ENCODE data around the gene PHACTR3. TPM values are rescaled to one million over a fixed set of nuclear protein-coding genes. Genes with fewer than 3 reads are reported as not detected.

Gene PHACTR3
- total and polyA plus RNA-seq, 2 of the 8 experiments (the other 6 are each of a cell fraction or from before 2014, with no cell fraction given): 0.05 to 0.13 TPM

DNA sequence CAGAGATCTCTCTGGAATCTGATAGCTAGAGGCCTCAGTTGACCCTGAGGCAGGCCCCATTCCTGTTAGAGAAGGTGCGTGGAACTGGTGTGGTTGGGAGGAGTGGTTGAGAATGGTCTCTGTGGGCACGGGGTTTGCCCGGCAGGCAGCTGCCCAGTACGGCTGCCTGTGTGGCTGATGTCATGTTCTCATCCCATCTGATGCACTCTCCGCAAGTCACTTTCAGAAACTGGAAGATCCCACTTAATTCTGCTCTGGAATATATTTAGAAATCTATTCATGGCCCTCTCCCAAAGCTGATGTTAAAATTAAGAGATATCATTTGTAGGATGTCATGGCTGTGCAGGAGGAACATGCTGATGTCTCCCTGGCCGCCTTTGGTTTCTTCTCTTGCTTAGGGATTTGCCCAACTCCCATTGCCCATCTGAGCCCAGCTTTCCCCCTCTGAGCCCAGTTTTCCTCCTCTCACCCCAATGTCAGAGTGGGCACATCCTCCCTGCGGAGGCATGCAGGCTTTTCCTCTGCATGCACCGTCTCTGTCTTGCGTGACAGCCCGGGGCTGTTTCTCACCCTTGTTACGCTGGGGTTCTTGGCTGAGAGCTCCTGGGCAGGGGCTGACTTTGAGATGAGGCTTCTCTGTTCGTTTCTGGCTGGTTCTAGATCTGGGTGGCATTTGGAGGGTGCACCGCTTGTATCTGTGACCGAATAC is 21.0 kb downstream of the PHACTR3 start (continued):
- TF ChIP-seq, protein P1, sequence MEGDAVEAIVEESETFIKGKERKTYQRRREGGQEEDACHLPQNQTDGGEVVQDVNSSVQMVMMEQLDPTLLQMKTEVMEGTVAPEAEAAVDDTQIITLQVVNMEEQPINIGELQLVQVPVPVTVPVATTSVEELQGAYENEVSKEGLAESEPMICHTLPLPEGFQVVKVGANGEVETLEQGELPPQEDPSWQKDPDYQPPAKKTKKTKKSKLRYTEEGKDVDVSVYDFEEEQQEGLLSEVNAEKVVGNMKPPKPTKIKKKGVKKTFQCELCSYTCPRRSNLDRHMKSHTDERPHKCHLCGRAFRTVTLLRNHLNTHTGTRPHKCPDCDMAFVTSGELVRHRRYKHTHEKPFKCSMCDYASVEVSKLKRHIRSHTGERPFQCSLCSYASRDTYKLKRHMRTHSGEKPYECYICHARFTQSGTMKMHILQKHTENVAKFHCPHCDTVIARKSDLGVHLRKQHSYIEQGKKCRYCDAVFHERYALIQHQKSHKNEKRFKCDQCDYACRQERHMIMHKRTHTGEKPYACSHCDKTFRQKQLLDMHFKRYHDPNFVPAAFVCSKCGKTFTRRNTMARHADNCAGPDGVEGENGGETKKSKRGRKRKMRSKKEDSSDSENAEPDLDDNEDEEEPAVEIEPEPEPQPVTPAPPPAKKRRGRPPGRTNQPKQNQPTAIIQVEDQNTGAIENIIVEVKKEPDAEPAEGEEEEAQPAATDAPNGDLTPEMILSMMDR (IDR thresholded peaks at IDR 0.05; ENCODE audit: control extremely low read depth in 1 of 3, insufficient read depth in 1 of 3, low read depth in 1 of 3, low read length in 3 of 3): no peak
- TF ChIP-seq CTBP2 (IDR thresholded peaks at IDR 0.05; ENCODE audit: borderline replicate concordance, insufficient read depth, insufficient read length, low read length): no peak
- TF ChIP-seq, protein P2, sequence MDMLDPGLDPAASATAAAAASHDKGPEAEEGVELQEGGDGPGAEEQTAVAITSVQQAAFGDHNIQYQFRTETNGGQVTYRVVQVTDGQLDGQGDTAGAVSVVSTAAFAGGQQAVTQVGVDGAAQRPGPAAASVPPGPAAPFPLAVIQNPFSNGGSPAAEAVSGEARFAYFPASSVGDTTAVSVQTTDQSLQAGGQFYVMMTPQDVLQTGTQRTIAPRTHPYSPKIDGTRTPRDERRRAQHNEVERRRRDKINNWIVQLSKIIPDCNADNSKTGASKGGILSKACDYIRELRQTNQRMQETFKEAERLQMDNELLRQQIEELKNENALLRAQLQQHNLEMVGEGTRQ (IDR thresholded peaks at IDR 0.05; ENCODE audit: low read length): no peak
- no peak for TF ChIP-seq JUND (IDR thresholded peaks at IDR 0.05; ENCODE audit: low read length)
- no peak for TF ChIP-seq EGR1 (IDR thresholded peaks at IDR 0.05; ENCODE audit: borderline replicate concordance, low read depth, low read length)
- TF ChIP-seq BACH1 (IDR thresholded peaks at IDR 0.05; ENCODE audit: low read length): no peak
